Measurements from ENCODE around the gene CRACDL.
A peak's percentile ranks its signal among the peaks of the same experiment; 100 is the strongest.

CRACDL gene

DNA sequence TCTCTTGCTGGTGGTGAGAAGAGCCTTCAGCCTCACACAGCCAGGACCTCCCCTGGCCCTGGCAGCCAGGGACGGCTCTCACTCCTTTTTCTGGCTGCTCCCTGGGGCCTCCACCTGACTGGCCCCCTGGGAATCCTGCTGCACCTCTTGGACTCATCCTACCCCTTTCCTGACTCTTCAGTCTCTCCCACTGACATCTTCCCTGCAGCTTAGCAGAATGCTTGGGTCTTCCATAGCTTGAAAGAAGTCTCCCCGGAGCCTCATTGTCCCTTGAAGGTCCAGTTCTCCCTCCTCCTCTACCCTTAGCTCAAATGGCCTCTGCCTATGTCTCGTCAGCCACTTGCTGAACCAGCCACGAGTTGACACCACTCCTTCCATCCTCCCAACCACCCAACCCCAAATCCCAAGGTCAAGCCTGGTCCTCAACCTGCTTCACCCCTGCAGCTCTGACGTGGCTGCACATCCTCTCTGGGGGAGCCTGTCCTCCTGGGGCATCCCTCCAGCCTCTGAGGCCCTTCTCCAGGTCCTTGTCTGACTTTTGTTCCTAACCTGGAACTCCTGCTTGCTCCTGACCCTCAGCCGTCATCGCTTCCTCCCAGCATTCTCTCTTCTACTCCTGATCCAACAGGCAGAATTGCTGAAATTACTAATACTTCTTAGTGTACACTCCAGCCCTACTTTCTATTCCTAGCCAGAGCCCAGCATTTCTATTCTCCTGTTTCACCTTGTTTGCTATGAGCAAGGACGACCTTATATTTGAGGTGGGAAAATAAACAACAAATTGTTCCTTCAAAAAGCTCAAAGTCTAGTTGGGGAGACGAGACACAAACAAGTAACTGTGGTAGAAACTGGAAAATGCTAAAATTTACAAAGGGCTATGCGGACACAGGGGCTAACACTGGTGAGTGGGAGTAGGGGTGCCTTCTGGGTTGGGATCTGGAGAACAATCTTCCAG is 136.4 kb downstream of the CRACDL start:
- DNase-seq, result no peak

DNA sequence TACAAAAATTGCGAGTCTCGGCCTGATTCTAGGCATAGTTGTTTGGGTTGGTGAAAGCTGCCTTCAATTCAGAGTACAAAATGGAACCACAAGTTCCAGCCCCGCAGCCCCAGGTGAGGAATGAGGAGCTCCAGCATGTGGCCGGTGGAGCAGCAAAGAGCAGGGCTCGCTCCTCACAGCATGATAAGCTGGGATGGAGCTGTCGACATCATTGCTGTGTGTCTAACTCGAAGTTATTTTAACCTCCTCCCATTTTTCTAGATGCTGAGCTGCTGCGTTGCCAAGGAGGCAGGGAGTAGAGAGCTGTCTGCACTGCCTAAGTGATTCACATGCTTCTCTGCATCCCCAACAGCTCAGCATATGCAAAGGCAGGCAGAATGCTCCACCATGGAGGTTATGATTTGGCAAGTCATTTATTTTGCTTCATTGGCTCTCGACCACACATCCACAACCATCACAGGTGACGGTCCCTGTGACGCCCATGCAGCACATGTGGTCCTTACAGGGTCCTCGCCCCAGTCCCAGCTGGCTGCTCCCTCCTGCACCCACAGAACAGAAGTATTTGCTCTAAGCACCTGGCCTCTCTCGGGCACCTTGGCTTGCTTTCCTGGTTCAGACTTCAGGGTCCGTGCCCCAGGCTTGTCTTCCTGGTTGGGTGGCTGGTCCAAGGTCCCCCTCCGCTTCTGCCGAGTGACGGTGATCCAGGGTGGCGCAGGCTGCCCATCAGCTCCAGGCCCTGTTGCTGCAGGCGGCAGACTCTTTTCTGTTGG is 139.1 kb downstream of the CRACDL start:
- no peak for DNase-seq

DNA sequence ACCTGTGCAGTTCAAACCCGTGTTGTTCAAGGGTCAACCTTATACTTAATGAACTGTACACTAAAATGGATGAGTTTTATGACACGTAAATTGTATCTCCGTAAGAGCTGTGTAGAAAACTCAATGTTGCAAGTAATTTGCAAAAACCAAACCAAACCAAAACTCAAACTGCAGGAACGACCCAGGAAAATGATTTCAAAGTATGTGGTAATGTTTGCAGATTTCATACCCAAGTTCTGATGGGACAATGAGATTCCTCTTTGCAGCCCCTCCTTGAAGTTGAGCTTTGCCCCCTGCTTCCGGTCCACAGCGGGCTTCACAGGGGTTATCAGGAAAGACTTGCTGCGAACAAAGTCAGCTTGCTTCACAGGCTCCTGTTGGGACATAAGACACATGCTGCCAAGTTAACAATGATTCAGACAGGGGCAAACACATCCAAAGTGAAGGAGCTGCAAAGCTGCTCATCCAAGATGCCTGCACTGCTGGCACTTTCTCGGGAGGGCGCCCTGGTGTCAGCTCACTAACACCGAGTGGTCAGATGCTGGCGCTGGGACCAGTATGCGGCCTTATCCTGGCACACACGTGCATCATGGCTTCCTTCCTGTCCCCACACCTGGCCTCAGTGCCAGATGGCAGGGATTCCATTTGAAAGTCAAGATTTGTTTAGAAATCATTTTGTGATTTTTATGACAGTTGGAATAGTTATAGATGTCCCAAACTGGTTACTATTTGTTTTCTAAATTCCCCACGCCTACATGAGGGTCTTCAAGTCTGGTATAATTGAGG is 139.9 kb downstream of the CRACDL start:
- no peak for DNase-seq

DNA sequence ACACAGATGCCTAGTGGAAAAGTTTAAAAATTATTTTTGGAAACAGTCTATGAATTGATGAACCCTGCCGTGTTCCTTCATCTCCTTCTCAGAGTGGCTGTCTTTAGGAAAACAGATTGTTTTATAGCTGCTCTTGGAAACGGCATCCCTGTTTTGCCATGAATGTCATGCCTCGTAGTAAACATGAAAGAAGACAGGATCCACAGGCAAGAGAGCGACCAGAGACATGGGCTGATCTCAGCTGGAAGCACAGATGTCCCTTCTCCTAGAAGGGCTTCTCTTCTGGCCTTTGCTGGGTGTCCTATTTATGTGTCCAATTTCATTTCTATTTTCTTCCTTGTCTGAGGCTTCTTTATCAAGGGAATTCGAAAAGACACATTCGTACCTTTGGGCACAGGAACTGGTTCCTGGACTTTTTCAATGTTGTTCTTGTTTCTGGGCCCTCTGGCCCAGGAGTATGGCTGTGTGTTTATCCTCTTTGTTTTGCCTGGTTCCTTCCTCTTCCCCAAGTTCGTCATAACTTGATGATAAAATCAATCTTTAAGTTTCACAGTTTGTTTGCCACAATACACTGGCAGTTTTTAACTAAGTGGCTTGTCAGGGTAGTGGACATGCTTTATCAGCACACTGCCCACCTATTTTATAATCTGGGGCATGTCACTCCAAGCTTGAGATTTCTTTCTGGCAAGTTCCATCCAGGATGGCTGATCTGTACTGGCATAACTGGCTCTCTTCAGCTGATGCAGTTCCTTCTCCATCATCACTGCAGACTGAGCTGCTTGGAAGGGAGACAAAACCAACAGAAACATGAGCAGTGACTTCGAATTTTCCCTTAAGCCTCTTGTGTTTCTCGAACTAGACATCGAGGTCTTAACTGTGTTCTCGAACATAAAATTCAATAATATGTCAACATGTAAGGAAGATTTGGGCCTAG is 141.9 kb downstream of the CRACDL start:
- DNase-seq, result no peak

DNA sequence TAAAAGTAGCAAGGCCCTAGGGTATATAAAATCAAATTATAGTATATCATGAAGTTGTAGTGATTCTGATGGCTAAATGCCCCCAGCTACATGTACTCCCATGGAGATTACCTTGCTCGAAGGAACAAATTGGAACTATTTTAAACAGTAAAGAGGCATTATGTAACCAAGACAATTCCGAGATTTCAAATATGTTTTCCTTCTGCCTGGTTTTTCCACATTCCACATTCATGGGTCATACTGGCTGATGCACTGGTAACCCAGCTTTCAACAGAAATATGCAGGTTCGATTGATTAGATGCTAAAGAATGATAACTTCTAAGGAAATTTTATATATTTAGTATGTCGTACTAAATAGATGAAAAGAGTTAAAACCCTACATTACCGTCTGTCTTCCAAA is 142.8 kb downstream of the CRACDL start:
- DNase-seq, result no peak

DNA sequence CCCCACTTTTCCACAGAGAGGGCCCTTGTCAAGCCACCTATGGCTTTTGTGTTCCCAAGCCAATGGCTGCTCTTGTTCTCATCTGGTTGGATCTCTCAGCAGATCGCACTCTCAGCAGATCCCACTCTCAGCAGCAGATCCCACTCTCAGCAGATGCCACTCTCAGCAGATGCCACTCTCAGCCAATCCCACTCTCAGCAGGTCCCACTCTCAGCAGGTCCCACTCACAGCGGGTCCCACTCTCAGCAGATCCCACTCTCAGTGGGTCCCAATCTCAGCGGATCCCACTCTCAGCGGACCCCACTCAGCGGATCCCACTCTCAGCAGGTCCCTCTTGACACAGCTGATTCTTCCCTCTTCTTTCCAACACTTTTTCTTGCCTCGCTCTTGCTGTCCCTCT is 145.8 kb downstream of the CRACDL start:
- DNase-seq, result no peak

DNA sequence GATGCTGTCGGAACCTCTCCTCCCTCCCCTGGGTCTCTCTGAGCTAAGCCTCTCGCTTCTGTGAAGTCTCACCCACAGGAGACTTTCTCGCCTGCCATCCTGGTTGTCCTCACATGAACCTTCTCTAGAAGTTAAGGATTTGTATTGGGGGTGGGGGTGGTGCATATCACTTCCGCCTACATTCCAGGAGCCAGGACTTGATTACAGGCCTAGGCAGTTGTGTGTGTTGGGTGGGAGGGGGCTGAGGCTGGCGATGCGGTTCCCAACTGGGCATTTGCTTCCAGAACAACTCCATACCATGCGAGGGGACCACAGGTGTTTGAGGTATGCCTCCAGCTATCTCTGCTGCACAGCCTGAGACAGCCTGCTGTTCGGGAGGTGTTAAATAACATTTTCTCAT is 148.3 kb downstream of the CRACDL start:
- DNase-seq, result no peak

DNA sequence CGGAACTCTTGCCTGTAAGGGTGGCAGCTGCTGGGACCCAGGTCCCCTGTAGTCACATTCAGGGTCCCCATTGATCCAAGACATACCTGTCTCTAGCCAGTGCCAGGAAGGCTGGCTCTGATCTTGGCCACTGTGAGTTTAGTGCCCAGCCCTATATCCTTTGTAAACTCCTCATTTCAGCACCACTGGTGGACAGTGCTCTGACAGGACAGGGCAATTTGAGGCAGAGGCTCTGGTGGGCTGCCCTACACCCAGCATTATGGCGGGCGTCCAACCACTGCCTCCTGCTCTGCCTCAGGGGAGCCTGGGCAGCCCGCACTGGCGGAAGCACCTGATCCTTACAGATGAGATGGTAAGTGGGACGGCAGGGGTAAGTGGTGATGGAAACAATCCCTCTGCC is 149.8 kb downstream of the CRACDL start:
- no peak for DNase-seq

DNA sequence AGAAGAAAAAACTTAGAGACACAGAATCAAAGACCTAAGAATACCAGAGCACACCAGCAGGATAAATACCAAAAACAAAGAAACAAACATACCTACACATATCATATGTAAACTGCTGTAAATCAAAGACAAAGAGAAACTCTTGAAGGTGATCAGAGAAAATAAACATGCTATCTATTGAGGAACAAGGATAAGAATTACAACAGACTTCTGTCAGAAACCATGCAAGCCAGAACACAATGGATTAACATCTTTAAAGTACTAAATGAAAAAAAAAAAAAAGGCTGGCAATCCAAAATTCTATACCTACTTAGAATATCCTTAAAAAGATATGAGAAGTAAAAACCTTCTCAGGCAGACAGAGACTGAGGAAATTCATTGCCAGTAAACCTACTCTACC is 153.5 kb downstream of the CRACDL start:
- DNase-seq, result no peak

DNA sequence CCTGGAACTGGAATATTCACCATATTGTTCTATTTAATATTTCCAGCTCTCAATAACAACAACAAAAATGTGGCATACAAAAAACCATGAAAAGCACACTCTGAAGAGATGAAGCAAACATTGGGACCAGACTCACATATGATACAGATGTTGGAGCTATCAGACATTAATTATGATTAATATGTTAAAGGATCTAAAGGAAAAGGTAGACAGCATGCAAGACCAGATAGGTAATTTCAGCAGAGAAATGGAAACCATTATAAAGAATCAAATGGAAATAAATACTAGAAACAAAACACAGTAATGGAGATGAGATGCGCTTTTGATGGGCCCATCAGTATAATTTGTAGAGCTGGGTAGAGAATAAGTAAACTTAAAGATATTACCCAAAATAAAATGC is 154.2 kb downstream of the CRACDL start:
- DNase-seq, result no peak

DNA sequence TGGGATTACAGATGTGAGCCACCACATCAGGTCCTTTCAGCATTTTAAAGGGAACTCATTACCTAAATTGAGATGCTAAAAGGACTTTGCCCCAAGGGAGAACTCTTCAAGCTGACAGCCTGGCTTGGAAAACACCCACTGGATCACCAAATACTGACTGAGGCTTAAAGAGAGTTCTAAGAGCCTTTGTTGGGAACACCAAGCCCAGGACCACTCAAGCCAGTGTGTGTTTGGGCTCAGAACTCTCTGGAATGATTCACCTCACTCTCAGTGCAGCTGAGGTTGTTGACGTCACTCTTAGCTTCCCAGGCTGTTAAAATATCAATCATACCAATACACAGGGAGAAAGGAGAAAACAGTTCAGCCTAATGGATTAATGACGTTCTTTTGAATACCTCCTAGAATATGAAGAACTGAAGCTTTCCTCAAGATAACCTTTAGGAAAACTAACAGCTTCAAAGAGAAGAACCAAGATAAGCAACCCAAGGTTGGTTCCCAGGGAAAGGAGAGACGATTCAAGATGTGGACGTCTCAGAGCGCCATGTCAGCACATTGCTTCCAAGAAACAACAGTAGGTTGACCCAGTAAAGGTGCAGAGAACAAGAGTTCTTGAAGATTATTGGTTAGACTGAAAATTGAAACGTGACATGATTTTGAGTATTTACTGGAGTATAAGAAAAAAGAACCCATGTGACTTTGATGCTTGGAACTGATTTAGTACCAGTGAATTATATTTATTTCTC is 157.1 kb downstream of the CRACDL start:
- DNase-seq, result no peak

DNA sequence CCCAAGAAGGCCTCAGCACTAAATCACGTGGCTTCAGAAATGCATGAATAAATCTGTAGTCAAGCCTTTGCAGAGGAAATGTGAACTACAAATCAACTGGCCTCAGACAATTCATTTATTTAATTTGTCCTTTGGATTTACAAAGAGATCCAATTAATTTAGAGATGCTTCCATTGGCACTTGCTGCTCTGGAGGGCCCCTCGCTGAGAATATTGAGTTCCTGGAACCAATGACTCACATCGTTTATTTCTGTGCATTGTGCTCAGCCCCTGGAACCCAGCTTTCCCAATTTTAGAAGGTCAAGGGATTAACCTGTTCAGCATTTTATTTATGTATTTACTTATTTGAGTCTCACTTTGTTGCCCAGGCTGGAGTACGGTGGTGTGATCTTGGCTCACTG is 157.9 kb downstream of the CRACDL start:
- no peak for DNase-seq

DNA sequence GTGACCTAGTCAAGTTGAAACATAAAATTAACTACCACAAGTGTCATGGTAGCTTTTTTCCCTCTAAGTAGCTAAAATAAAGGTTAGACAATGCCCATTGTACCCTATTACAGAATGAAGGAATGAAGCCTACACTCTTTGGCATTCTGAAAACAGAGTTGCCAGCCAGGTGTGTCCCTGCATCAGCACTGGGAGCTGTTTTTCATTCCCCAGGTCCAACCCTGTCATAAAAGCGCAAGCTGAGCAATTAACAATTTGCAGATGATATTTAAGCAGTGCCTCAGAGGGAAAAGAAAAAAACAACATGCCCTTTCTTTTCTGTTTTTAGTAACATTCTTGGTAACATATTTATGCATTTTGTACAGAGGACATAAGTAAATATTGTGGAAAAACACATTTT is 158.3 kb downstream of the CRACDL start:
- no peak for DNase-seq

DNA sequence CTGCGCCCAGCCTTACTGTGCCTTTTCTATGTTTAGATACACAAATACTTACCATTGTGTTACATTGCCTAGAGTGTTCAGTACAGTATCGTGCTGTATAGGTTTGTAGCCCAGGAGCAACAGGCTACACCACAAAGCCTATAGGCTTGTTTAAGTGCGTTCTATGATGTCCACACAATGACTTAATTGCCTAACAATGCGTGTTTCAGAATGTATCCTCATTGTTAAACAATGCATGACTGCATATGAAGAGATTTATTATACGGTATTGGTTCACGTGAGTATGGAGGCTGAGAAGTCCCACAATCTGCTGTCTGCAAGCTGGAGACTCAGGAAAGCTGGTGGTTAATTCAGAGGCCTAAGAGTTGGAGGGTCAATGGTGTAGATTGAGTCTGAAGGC is 158.9 kb downstream of the CRACDL start:
- DNase-seq, result no peak

DNA sequence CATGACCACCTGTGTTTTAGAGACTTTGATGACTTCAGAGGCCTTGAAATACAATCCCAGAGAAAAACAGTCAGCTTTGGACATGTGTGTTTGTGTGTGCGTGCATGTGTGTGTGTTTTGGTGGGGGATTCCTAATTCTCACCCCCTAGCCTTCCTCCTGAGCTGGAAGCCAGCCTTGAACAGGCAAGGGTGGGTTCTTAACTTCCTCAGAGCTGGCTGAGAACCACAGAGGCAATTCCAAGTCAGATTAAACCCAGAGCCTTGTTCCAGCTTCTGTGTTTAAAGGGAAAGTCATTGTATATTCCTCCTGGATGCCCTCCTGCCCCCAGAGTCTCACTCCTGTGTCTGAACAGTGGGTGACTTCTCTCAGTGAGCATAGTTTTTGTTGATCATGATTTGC is 159.9 kb downstream of the CRACDL start:
- DNase-seq, result no peak

DNA sequence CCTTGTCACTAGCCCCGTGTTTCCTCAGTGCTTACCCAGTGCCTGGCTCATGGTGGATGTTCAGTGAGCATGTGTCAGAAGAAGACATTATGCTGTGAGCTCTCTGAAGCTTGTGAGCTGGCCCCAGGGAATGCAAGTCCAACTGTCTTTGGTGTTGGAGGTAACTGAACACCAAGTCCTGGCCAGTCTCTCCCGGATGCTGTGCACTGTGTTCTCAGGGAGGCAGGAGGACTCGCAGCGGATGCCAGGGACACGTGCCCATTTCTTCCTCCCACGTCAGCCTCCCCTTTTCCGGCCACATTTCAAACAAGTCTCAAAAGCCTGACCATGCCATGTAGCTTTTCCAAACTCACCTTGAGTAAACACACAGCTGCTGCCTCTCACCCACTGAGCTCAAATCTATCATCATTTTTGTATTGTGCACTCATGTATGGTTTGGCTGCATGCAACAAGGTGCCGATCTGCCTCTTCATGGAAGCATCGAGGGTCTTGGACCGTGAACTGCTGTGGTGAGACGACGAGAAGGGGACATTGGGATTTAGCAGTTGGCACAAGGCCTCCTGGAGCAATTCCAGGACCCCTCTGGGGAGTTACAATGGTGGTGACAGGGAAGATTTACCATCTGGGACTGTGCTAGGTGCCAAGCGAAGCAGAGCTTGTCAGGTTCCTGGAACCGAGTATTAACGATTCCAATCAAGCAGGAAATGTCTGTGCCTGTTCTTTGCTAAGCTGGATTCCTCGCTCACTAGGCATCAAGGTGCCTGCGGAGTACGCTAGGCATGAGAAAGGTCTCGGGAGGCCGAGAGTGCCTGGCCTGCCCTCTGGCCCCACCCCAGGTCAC is 160.7 kb downstream of the CRACDL start:
- no peak for DNase-seq

DNA sequence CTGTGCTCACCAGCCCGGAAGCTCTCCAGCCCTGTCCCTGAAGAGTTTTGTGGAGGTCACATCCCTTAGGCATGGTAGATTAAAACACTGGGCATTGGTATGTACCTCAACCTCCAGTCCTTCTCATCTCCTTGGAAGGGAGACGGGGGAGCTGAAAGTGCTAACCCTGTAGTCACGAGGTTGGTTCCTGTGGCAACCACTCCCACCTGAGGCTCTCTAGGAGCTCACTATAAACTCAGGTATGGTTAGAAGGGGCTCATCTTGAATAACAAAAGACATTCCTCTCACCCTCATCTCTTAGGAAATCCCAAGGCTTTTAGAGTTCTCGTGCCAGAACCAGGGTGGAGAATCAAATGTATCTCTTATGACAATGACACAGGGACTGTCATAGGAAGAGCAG is 162.1 kb downstream of the CRACDL start:
- no peak for DNase-seq

DNA sequence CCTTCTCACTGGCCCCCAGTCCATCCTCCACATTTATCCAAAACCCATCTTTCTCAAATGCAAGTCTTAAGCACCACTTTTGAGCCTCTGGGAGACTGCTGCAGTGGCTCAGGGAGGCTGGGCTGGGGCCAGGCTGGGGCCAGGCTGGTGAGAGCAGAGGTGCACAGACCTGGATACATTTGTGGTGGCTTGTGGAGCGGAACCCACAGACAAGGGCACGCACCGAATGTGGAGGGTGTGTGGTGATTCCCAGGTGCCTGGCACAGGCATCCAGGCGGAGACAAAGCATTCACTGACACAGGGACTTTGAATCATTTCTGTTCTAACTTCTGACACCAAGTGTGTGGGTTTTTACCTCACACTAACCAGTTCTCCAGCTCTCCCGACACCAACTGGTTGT is 162.9 kb downstream of the CRACDL start:
- no peak for DNase-seq

DNA sequence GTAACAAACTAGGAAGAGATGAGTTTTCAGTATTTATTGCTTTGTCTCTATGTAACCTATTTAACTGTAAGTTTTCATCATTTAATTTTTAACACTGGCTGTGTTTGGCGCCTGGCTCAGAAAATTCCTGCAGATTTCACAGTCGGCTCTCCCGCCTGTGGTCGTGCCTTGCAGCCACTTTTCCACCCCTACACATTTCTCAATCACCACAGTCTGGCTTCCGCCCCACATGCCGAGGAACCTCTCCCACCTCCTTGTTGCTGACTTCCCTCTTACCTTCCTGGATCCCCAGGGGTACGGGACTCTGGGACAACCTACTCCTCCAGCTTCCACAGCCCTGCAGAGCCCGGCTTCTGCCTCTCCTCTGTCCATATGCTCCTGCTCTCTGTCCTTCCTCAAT is 163.5 kb downstream of the CRACDL start:
- no peak for DNase-seq

DNA sequence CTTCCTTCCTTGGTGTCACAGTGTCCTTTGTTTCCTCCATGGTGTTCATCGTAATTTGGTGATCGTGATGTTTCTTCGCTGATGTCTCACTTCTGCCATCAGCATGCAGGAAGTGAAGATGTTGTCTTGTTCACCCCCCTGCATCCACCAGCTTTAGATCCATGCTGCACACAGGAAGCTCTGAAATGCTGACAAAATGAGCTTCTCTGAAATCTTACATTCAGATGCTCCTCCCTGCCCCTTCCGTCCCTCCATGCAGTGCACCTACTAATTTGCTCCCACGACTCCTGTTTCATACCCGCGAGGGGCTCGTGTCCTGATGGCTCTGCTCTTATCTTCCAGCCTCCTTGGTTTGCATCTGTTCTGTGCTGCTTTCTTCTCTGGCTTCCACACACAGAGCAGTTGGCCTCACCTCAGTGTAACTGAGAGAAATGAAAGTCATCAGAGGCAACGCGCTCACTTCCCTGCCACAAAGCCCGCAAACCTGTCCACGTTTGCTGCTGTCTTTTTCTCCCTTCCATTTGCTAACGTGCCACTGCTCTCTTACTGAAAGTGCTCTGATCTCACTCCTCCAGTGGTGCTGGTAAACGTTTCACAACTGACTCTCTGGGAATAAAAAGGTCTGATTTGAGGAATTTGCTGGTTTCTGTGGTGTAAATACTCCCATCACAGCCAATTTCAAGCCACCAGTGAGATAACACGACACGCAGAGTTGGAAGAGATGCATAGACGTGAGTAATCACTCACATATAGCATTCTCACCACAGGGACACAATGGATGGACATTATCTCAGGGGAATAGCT is 164.1 kb downstream of the CRACDL start:
- peak in 1 of 2 donors; percentile 32 for DNase-seq
